ENCODE data around the gene MCHR1.

GRCh38 chr22:40727070-40727963 lies 48.0 kb downstream of the MCHR1 start:
- no peak for TF ChIP-seq ZNF232 (CRISPR knock-in tag; IDR thresholded peaks at IDR 0.05)
- TF ChIP-seq ETV6 (CRISPR knock-in tag; IDR thresholded peaks at IDR 0.05) = no peak
- no peak for TF ChIP-seq CTCF (IDR thresholded peaks at IDR 0.05)
